ENCODE results near the gene MMP25. TPM values are rescaled to one million over a fixed set of nuclear protein-coding genes. Genes with fewer than 3 reads are reported as not detected.

MMP25 gene
- total and polyA plus RNA-seq, 3 experiments from 2014 or later = 0.90 to 1.9 (median 1.5) TPM

- H3K9me3 ChIP-seq (ENCODE audit: low read length) = no peaks in the 10 kb centered on the region
- ChIA-PET POLR2A (no interaction called here), CTCF (interaction anchor here (1.1 to 20.2 kb wide), 8 partner anchors 18 to 73 kb away, joined by 3 to 278 read pairs (median 8); partner anchors contain the start of genes IL32 and ZNF213)
- no peaks in the 10 kb centered on the region for H3K9me3 Mint-ChIP-seq
- H3K27me3 Mint-ChIP-seq = no peaks in the 10 kb centered on the region
- H3K27me3 ChIP-seq (ENCODE audit: insufficient read depth, low read length, poor library complexity, severe bottlenecking) = no peaks in the 10 kb centered on the region
- no peaks in the 10 kb centered on the region for H3K36me3 Mint-ChIP-seq
- H3K4me3 Mint-ChIP-seq = peak overlapping the region in 6 of 7 donors; percentile 14 to 39 (median 24)
- H3K4me1 ChIP-seq (ENCODE audit: insufficient read depth, low read length) = peaks cover 39% of the 10 kb centered on the region
- peak overlapping the region; percentile 28 to 89 (median 68) for H3K27ac Mint-ChIP-seq
- peak; percentile 38 to 69 (median 50) for DNase-seq
- no peaks in the 10 kb centered on the region for H3K36me3 ChIP-seq (ENCODE audit: insufficient read depth, low read length)
- peaks cover 29 to 59% (median 31%) of the 10 kb centered on the region in 3 donors for H3K4me1 Mint-ChIP-seq
- H3K4me3 ChIP-seq (ENCODE audit: low read length) = no peak overlapping the region
- H3K27ac ChIP-seq (ENCODE audit: low read depth, low read length) = no peak overlapping the region
These were observed 48.1 kb downstream of the MMP25 start for GRCh38 chr16:3094289-3095027.

DNA sequence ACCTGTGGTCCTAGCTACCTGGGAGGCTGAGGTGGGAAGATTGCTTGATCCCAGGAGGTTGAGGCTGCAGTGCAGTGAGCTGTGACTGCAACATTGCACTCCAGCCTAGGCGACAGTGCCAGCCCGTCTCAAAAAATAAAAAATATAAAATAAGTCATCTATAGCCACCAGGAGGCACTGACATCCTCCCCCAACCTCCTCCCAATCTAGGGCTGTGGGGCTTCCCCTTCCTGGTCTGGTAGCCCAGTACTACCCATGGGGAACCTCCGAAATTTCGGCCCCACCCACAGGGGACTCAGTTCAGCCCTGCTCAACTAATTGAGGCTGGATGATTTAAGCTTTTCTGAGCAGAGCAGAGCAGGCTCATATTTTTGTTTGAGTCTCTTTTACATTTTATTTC, 49.5 kb downstream of the MMP25 start:
- Mint-ChIP-seq H3K4me3 (peak overlapping the region in 4 of 7 donors; percentile 49 to 83 (median 56)), H3K27me3 (no peaks in the 10 kb centered on the region), H3K36me3 (no peaks in the 10 kb centered on the region), H3K27ac (peak overlapping the region; percentile 72 to 95 (median 82)), H3K9me3 (no peaks in the 10 kb centered on the region), H3K4me1 (peaks cover 36 to 69% (median 40%) of the 10 kb centered on the region in 3 donors)
- CTCF ChIA-PET = interaction anchor here (0.9 to 20.2 kb wide), 18 partner anchors 8 to 368 kb away, joined by 3 to 278 read pairs (median 6); partner anchors contain the start of genes IL32 and ZNF213
- Histone ChIP-seq H3K27ac (ENCODE audit: low read depth, low read length) (no peak overlapping the region), H3K4me3 (ENCODE audit: low read length) (no peak overlapping the region), H3K36me3 (ENCODE audit: insufficient read depth, low read length) (no peaks in the 10 kb centered on the region), H3K4me1 (ENCODE audit: insufficient read depth, low read length) (peaks cover 45% of the 10 kb centered on the region), H3K9me3 (ENCODE audit: low read length) (no peaks in the 10 kb centered on the region), H3K27me3 (ENCODE audit: insufficient read depth, low read length, poor library complexity, severe bottlenecking) (no peaks in the 10 kb centered on the region)
- peak; percentile 47 to 76 (median 63) for DNase-seq
- POLR2A ChIA-PET = interaction anchor here (0.6 to 3.9 kb wide), 3 partner anchors 20 to 66 kb away, joined by 5 to 27 read pairs (median 6); no protein-coding TSS in a partner anchor

GRCh38 chr16:3096362-3096761, 50.0 kb downstream of the MMP25 start:
- Mint-ChIP-seq H3K4me1 (peaks cover 37 to 69% (median 40%) of the 10 kb centered on the region in 3 donors), H3K9me3 (no peaks in the 10 kb centered on the region), H3K36me3 (no peaks in the 10 kb centered on the region), H3K4me3 (peak overlapping the region in 1 of 7 donors; percentile 83), H3K27ac (peak overlapping the region in 4 of 8 donors; percentile 69 to 87 (median 85)), H3K27me3 (no peaks in the 10 kb centered on the region)
- Histone ChIP-seq H3K36me3 (ENCODE audit: insufficient read depth, low read length) (no peaks in the 10 kb centered on the region), H3K27me3 (ENCODE audit: insufficient read depth, low read length, poor library complexity, severe bottlenecking) (no peaks in the 10 kb centered on the region), H3K4me3 (ENCODE audit: low read length) (no peak overlapping the region), H3K4me1 (ENCODE audit: insufficient read depth, low read length) (peaks cover 45% of the 10 kb centered on the region), H3K27ac (ENCODE audit: low read depth, low read length) (no peak overlapping the region), H3K9me3 (ENCODE audit: low read length) (no peaks in the 10 kb centered on the region)
- CTCF ChIA-PET = interaction anchor here (0.7 to 20.2 kb wide), 18 partner anchors 9 to 367 kb away, joined by 3 to 278 read pairs (median 6); partner anchors contain the start of genes IL32 and ZNF213
- DNase-seq = no peak
- POLR2A ChIA-PET = interaction anchor here (0.8 to 3.9 kb wide), 3 partner anchors 10 to 32 kb away, joined by 3 to 27 read pairs (median 5); no protein-coding TSS in a partner anchor

DNA sequence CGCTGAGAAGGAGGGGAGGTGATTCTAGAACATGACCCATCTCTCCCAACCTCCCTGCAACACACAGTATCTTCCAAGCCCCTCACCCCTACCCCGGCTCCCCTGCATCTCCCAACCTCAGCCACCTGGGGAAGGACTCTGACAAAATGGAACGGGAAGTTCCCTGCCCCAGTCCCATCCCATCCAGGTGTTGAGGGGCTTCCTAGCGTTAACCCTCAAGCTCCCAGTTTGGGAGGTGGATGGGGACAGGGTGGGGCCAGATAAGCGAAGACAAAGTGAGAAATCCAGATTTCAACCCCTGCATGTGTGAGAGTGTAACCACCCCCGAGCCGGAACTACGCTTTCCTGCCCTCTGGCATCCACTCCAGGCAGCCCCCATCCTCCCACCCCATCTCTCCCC, 50.9 kb downstream of the MMP25 start:
- CTCF ChIA-PET = interaction anchor here (0.6 to 20.2 kb wide), 13 partner anchors 9 to 70 kb away, joined by 3 to 278 read pairs (median 9); partner anchors contain the start of genes IL32 and ZNF213
- Mint-ChIP-seq H3K36me3 (no peaks in the 10 kb centered on the region), H3K4me3 (no peak overlapping the region), H3K4me1 (peaks cover 40 to 67% (median 44%) of the 10 kb centered on the region in 3 donors), H3K9me3 (no peaks in the 10 kb centered on the region), H3K27ac (peak overlapping the region in 3 of 8 donors; percentile 4 to 83 (median 58)), H3K27me3 (no peaks in the 10 kb centered on the region)
- no peaks in the 10 kb centered on the region for H3K36me3 ChIP-seq (ENCODE audit: insufficient read depth, low read length)
- no peak for DNase-seq
- H3K4me3 ChIP-seq (ENCODE audit: low read length) = no peak overlapping the region
- H3K27ac ChIP-seq (ENCODE audit: low read depth, low read length) = no peak overlapping the region
- POLR2A ChIA-PET = interaction anchor here (0.8 to 3.9 kb wide), 3 partner anchors 9 to 54 kb away, joined by 3 to 27 read pairs (median 3); no protein-coding TSS in a partner anchor
- H3K9me3 ChIP-seq (ENCODE audit: low read length) = no peaks in the 10 kb centered on the region
- peaks cover 47% of the 10 kb centered on the region for H3K4me1 ChIP-seq (ENCODE audit: insufficient read depth, low read length)
- H3K27me3 ChIP-seq (ENCODE audit: insufficient read depth, low read length, poor library complexity, severe bottlenecking) = no peaks in the 10 kb centered on the region

DNA sequence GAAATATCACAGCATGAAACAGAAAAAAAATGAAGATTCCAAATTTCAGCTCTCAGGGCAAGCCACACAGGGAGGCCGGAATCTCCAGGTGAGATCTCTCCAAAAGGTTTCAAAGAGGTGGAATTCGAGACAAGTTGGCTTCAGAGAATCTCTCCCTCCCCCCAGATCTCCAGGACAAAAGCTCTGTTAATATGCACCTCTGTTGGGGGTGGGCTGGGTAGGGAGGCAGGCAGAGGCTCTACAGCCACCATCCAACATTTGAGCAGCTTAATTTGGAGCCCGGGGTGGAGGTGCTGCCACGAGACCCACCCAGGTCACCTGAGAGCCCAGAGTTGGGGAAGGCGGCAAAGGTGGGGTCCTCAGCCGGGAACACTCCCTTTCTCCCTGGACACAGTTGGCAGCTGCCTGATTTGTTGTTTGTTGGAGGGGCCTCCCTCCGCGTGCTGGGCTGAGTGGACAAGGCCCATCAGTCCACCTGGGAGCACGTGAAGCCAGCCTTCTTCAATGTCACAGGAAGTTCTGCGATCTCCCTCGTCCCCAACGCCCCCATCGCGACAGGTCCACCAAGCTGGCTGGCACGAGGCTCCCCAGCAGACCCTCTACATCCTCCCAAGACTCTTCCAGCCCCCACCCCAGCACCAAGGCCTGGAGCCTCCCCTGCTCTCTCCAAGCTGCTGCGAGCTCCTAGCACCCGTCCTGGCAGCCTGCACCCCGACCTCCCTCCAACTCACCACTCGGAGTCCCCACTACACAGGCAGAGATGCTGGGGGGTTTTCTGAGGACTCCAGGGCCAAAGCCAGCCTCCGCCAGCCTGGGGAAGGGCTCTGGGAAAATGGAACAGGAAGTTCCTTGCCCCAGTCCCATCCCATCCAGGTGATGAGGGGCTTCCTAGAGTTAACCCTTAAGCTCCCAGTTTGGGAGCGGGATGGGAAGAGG, 52.4 kb downstream of the MMP25 start, which contains the start of gene ZSCAN10:
Gene ZSCAN10, minus strand, starts transcription at position 836 of the 936 bp plus-strand sequence. CDS start 6,357 bp downstream, outside the sequence.
- no peaks in the 10 kb centered on the region for H3K9me3 ChIP-seq (ENCODE audit: low read length)
- H3K36me3 Mint-ChIP-seq = no peaks in the 10 kb centered on the region
- peak within 1 kb of the TSS; percentile 71 to 87 (median 84) for H3K4me3 Mint-ChIP-seq
- no peaks in the 10 kb centered on the region for H3K36me3 ChIP-seq (ENCODE audit: insufficient read depth, low read length)
- H3K4me3 ChIP-seq (ENCODE audit: low read length) = peak within 1 kb of the TSS; percentile 32
- peaks cover 45 to 63% (median 45%) of the 10 kb centered on the region in 3 donors for H3K4me1 Mint-ChIP-seq
- H3K27me3 Mint-ChIP-seq = no peaks in the 10 kb centered on the region
- H3K27ac Mint-ChIP-seq = peak within 1 kb of the TSS; percentile 27 to 94 (median 90)
- H3K9me3 Mint-ChIP-seq = no peaks in the 10 kb centered on the region
- H3K27ac ChIP-seq (ENCODE audit: low read depth, low read length) = no peak within 1 kb of the TSS
- POLR2A ChIA-PET = interaction anchor here (1.0 to 3.9 kb wide), 5 partner anchors 23 to 56 kb away, joined by 3 to 27 read pairs (median 5); partner anchors contain the start of genes IL32 and ZNF213
- CTCF ChIA-PET = interaction anchor here (0.7 to 20.2 kb wide), 13 partner anchors 10 to 76 kb away, joined by 3 to 278 read pairs (median 4); partner anchors contain the start of genes IL32 and ZNF213
- no peaks in the 10 kb centered on the region for H3K27me3 ChIP-seq (ENCODE audit: insufficient read depth, low read length, poor library complexity, severe bottlenecking)
- no peak for DNase-seq
- H3K4me1 ChIP-seq (ENCODE audit: insufficient read depth, low read length) = peaks cover 47% of the 10 kb centered on the region

DNA sequence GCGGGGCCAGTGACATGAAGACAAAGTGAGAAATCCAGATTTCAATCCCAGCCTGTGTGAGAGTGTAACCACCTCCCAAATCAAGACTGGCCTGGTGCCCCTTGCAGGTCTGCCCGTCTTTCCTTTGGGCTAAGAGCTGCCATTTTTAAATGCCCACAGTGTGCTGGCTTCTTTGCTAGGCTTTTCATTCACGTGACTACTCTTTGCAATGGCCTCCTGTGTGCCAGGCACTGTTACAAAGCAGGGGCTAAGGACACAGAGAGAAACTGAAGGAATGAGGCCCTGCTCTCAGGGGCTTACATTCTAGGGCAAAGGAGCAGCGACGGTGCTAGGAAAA, 53.0 kb downstream of the MMP25 start:
- ChIA-PET POLR2A (interaction anchor here (1.6 kb wide), 1 partner anchor 34 kb away, joined by 6 read pairs; the partner anchor contains the start of gene IL32), CTCF (interaction anchor here (0.8 to 20.2 kb wide), 5 partner anchors 23 to 69 kb away, joined by 3 to 278 read pairs (median 49); partner anchors contain the start of genes IL32 and ZNF213)
- Mint-ChIP-seq H3K36me3 (no peaks in the 10 kb centered on the region), H3K4me1 (peaks cover 44 to 60% (median 45%) of the 10 kb centered on the region in 3 donors), H3K27me3 (no peaks in the 10 kb centered on the region), H3K9me3 (no peaks in the 10 kb centered on the region), H3K27ac (peak overlapping the region in 3 of 8 donors; percentile 27 to 84 (median 65)), H3K4me3 (no peak overlapping the region)
- H3K27me3 ChIP-seq (ENCODE audit: insufficient read depth, low read length, poor library complexity, severe bottlenecking) = no peaks in the 10 kb centered on the region
- no peak overlapping the region for H3K4me3 ChIP-seq (ENCODE audit: low read length)
- H3K27ac ChIP-seq (ENCODE audit: low read depth, low read length) = no peak overlapping the region
- no peak for DNase-seq
- H3K4me1 ChIP-seq (ENCODE audit: insufficient read depth, low read length) = peaks cover 42% of the 10 kb centered on the region
- H3K9me3 ChIP-seq (ENCODE audit: low read length) = no peaks in the 10 kb centered on the region
- H3K36me3 ChIP-seq (ENCODE audit: insufficient read depth, low read length) = no peaks in the 10 kb centered on the region
